ENCODE measurements around the gene WDR74. TPM values are rescaled to one million over a fixed set of nuclear protein-coding genes. Genes with fewer than 3 reads are reported as not detected.
A peak's percentile ranks its signal among the peaks of the same experiment; 100 is the strongest.

WDR74 gene

DNA sequence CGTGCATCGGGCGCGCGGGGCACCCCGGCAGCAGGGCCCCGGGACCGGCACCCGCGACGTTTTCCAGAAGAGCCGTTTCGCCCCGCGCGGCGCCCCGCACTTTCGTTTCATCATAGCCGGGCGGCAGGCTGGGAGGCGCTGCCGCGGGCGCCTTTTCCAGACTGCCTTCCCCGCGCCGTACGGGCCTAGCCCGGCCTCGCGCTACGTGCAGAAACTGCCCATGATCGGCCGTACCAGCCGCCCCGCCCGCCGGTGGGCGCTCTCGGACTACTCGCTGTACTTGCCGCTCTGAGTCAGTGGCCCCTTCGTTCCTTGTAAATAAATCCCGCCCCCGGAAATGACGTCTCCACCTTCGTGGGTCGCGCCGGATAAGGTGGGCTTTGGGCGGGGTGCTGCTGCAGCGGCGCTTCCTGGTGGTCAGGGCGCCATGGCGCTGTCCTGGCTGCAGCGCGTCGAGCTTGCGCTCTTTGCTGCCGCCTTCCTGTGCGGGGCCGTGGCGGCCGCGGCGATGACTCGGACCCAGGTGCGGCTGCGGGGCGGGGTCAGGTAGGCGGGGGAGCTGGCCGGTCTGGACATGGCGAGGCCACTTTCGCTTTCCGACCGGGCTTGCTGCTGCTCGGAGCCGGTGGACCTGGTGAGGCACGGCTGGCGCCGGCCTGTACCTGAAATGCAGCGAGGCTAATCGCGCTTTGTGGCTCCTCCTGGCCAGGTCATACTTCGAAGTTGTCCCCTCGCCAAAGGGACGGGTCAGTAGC lies 52.2 kb downstream of the WDR74 start, which contains the start of gene TMEM179B:
TMEM179B (plus strand) TSS at position 398 of the 755 bp plus-strand sequence; CDS start at position 428, 30 bp downstream.
- Histone ChIP-seq H2AFZ (ENCODE audit: low read depth, low read length) (peak within 1 kb of the TSS; percentile 83), H3K18ac (ENCODE audit: low read depth in 1 of 2, low read length in 2 of 2) (peak within 1 kb of the TSS; percentile 75 to 98), H4K8ac (ENCODE audit: low read length) (peak within 1 kb of the TSS; percentile 59), H3K4ac (ENCODE audit: low read depth in 1 of 2, low read length in 2 of 2) (peak within 1 kb of the TSS; percentile 5 to 96), H3K9me3 (ENCODE audit: control insufficient read depth, low read length) (no peaks in the 10 kb centered on the region), H3K79me1 (replicated peaks; ENCODE audit: low read length, poor library complexity, severe bottlenecking) (peaks cover 5% of the 10 kb centered on the region), H2BK15ac (ENCODE audit: low read depth, poor library complexity, severe bottlenecking) (peak within 1 kb of the TSS; percentile 89), H2BK5ac (ENCODE audit: low read depth, low read length, poor library complexity, severe bottlenecking) (peak within 1 kb of the TSS; percentile 40), H3K36me3 (ENCODE audit: control insufficient read depth in 1 of 2, insufficient read depth in 2 of 2, low read depth in 1 of 2, low read length in 2 of 2) (peaks cover 34 to 43% of the 10 kb centered on the region in 2 experiments), H3K9ac (ENCODE audit: low read length) (peak within 1 kb of the TSS; percentile 91), H2BK120ac (ENCODE audit: low read depth, low read length) (peak within 1 kb of the TSS; percentile 55), H3K27me3 (ENCODE audit: control insufficient read depth in 1 of 2, insufficient read depth in 1 of 2, low read length in 2 of 2) (no peaks in the 10 kb centered on the region), H3K23ac (ENCODE audit: low read length in 2 of 2) (peak within 1 kb of the TSS in 1 of 2 experiments; percentile 96), H3K14ac (ENCODE audit: low read length in 2 of 2) (peak within 1 kb of the TSS in 1 of 2 experiments; percentile 98), H3K4me1 (ENCODE audit: control insufficient read depth, insufficient read depth, low read depth, low read length) (peaks cover 17% of the 10 kb centered on the region), H3K4me3 (ENCODE audit: insufficient read depth in 1 of 2, low read depth in 1 of 2, low read length in 2 of 2) (peak within 1 kb of the TSS; percentile 90 to 92), H2AK5ac (ENCODE audit: low read length, severe bottlenecking) (no peak within 1 kb of the TSS), H3K4me2 (ENCODE audit: low read length, poor library complexity, severe bottlenecking) (peak within 1 kb of the TSS; percentile 99), H4K91ac (ENCODE audit: low read length) (peak within 1 kb of the TSS; percentile 91), H3K27ac (ENCODE audit: low read length, poor library complexity, severe bottlenecking) (peak within 1 kb of the TSS; percentile 81), H2BK12ac (ENCODE audit: low read length in 2 of 2) (no peak within 1 kb of the TSS)
- peak; percentile 98 for DNase-seq
- WGBS = under 1% methylated on average over 82 of the region's 88 CpGs

DNA sequence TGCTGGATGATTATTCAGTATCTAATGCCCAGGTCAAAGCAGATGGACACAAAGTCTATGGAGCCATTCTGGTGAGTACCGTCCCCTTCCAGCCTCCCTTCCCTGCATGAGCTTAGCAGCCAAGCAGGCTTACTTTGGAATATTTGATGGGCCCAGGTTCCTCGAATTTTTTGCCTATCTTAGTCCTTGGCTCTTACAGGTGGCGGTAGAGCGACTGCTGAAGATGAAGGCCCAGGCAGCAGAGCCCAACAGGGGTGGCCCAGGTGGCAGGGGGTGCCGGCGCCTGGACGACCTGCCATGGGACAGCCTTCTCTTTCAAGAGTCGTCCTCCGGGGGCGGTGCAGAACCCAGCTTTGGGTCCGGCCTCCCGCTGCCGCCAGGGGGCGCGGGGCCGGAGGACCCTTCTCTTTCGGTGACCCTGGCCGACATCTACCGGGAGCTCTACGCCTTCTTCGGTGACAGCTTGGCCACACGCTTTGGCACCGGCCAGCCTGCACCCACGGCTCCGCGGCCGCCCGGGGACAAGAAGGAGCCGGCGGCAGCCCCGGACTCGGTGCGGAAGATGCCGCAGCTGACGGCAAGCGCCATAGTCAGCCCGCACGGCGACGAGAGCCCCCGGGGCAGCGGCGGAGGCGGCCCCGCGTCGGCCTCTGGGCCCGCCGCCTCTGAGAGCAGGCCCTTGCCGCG lies 52.9 kb downstream of the WDR74 start:
- no peak overlapping the region for H2AK5ac ChIP-seq (ENCODE audit: low read length, severe bottlenecking)
- H2BK5ac ChIP-seq (ENCODE audit: low read depth, low read length, poor library complexity, severe bottlenecking) = peak overlapping the region; percentile 40
- H2BK120ac ChIP-seq (ENCODE audit: low read depth, low read length) = peak overlapping the region; percentile 55

More for the DNA sequence above, 52.9 kb downstream of the WDR74 start:
- Histone ChIP-seq H2AFZ (ENCODE audit: low read depth, low read length) (peak overlapping the region; percentile 83), H3K18ac (ENCODE audit: low read depth in 1 of 2, low read length in 2 of 2) (peak overlapping the region; percentile 75 to 86), H3K4me3 (ENCODE audit: insufficient read depth in 1 of 2, low read depth in 1 of 2, low read length in 2 of 2) (peak overlapping the region; percentile 90 to 92), H2BK12ac (ENCODE audit: low read length in 2 of 2) (no peak overlapping the region), H3K79me1 (replicated peaks; ENCODE audit: low read length, poor library complexity, severe bottlenecking) (peaks cover 10% of the 10 kb centered on the region), H4K8ac (ENCODE audit: low read length) (peak overlapping the region; percentile 59), H3K27ac (ENCODE audit: low read length, poor library complexity, severe bottlenecking) (peak overlapping the region; percentile 52), H3K36me3 (ENCODE audit: control insufficient read depth in 1 of 2, insufficient read depth in 2 of 2, low read depth in 1 of 2, low read length in 2 of 2) (peaks cover 38 to 48% of the 10 kb centered on the region in 2 experiments), H3K4me1 (ENCODE audit: control insufficient read depth, insufficient read depth, low read depth, low read length) (peaks cover 16% of the 10 kb centered on the region), H2BK15ac (ENCODE audit: low read depth, poor library complexity, severe bottlenecking) (peak overlapping the region; percentile 89), H3K14ac (ENCODE audit: low read length in 2 of 2) (no peak overlapping the region), H3K27me3 (ENCODE audit: control insufficient read depth in 1 of 2, insufficient read depth in 1 of 2, low read length in 2 of 2) (no peaks in the 10 kb centered on the region), H3K23ac (ENCODE audit: low read length in 2 of 2) (no peak overlapping the region), H4K91ac (ENCODE audit: low read length) (peak overlapping the region; percentile 31), H3K4ac (ENCODE audit: low read depth in 1 of 2, low read length in 2 of 2) (peak overlapping the region in 1 of 2 experiments; percentile 69), H3K4me2 (ENCODE audit: low read length, poor library complexity, severe bottlenecking) (peak overlapping the region; percentile 99), H3K9me3 (ENCODE audit: control insufficient read depth, low read length) (no peaks in the 10 kb centered on the region), H3K9ac (ENCODE audit: low read length) (peak overlapping the region; percentile 91)
- 3% methylated on average over 43 of the region's 51 CpGs for WGBS
- DNase-seq = peak; percentile 88

Small RNA genes lying within 50 kb of the gene (small RNA-seq; reads per million reads assigned to genes)
- 7.2 reads per million, percentile 69 among the genes with 10 or more reads in this experiment for gene MIR6514 (ENCODE audit: low read depth)
- not detected for gene RF00099 (ENCODE audit: low read depth)
- not detected for gene RNU6-118P (ENCODE audit: low read depth)
- not detected for gene SNORD22 (ENCODE audit: low read depth)
- not detected for gene SNORD26 (ENCODE audit: low read depth)
- gene SNORD27 (ENCODE audit: low read depth) = not detected
- not detected for gene SNORD28 (ENCODE audit: low read depth)
- gene SNORD30 (ENCODE audit: low read depth) = 98.4 reads per million, percentile 92 among the genes with 10 or more reads in this experiment

Measured in mesenchymal stem cell (in vitro differentiated cells and primary cell).